IMR-90 (cell line): ENCODE results near the gene NECAB2. TPM values are rescaled to one million over a fixed set of nuclear protein-coding genes. Genes with fewer than 3 reads are reported as not detected.

Experiments
- ATAC-seq: fragments of 200-7000 bp; cut with Tn5 transposase; 2 replicates; pipeline ENCODE4 v1.9.1; 2020; ENCODE audit warnings: low read depth, mild to moderate bottlenecking, moderate library complexity
- BruUV-seq: library from RNA; stranded (reverse); fragments of 400-500 nt; replicated peaks from 2 replicates; lab custom pipeline; 2021; lab: Mats Ljungman, UMichigan
- CTCF ChIA-PET: fragments of 300-600 bp; formaldehyde crosslinking; extraction: SDS; loops from one replicate; lab custom pipeline; 2021; ENCODE audit warnings: antibody characterized with exemption; lab: Yijun Ruan, JAX
- POLR2A ChIA-PET: fragments of 300-600 bp; sonication (Branson Sonifier 250); formaldehyde crosslinking; loops from one replicate; lab custom pipeline; 2022; ENCODE audit warnings: antibody characterized with exemption; ENCODE audit not compliant: unreplicated experiment; lab: Charles Lee
- DNase-seq: peaks from one replicate; pipeline ENCODE4 v3.0.0; 2013
- H2AFZ ChIP-seq: replicated peaks from 2 replicates; pipeline ENCODE3; 2013; ENCODE audit warnings: low read length, mild to moderate bottlenecking; ENCODE audit not compliant: poor library complexity
- H2AK5ac ChIP-seq: 2 replicates; pipeline ENCODE4 v1.6.1; 2013; ENCODE audit warnings: low read depth, low read length, inconsistent platforms
- H2AK9ac ChIP-seq: replicated peaks from 2 replicates; pipeline ENCODE3; 2013; ENCODE audit warnings: mild to moderate bottlenecking, low read depth, low read length, moderate library complexity; ENCODE audit not compliant: poor library complexity
- H2BK120ac ChIP-seq: 2 replicates; pipeline ENCODE4 v1.6.1; 2013; ENCODE audit warnings: low read depth, low read length, inconsistent platforms
- H2BK15ac ChIP-seq: 3 replicates; pipeline ENCODE4 v1.6.1; 2013; ENCODE audit warnings: low read depth, low read length, inconsistent platforms
- H2BK20ac ChIP-seq: 2 replicates; pipeline ENCODE4 v1.6.1; 2013; ENCODE audit warnings: low read depth, mild to moderate bottlenecking, inconsistent platforms, low read length, moderate library complexity
- H2BK5ac ChIP-seq: 2 replicates; pipeline ENCODE4 v1.6.1; 2013; ENCODE audit warnings: mild to moderate bottlenecking, low read depth, low read length, inconsistent platforms; ENCODE audit not compliant: poor library complexity, severe bottlenecking
- H3K14ac ChIP-seq: replicated peaks from 2 replicates; pipeline ENCODE4 v1.6.1; 2013; ENCODE audit warnings: low read depth, low read length, inconsistent platforms
- H3K18ac ChIP-seq: 2 replicates; pipeline ENCODE4 v1.6.1; 2013; ENCODE audit warnings: low read depth, low read length, control low read depth
- H3K23ac ChIP-seq: 2 replicates; pipeline ENCODE4 v1.6.1; 2013; ENCODE audit warnings: low read depth, low read length, inconsistent platforms
- H3K27ac ChIP-seq: 2 replicates; pipeline ENCODE4 v1.5.1; 2013; ENCODE audit warnings: mild to moderate bottlenecking, control low read depth, low read length; ENCODE audit not compliant: insufficient read depth
- H3K27me3 ChIP-seq: 2 replicates; pipeline ENCODE4 v1.6.1; 2013; ENCODE audit warnings: low read length; ENCODE audit not compliant: control insufficient read depth, insufficient read depth
- H3K36me3 ChIP-seq: 2 replicates; pipeline ENCODE4 v1.6.1; 2013; ENCODE audit warnings: low read length, mixed read lengths; ENCODE audit not compliant: control insufficient read depth, insufficient read depth
- H3K4ac ChIP-seq: 2 replicates; pipeline ENCODE4 v1.6.1; 2013; ENCODE audit warnings: low read depth, low read length, inconsistent platforms
- H3K4me1 ChIP-seq: 2 replicates; pipeline ENCODE4 v1.6.1; 2013; ENCODE audit warnings: low read length, mixed read lengths; ENCODE audit not compliant: control insufficient read depth, insufficient read depth
- H3K4me2 ChIP-seq: 2 replicates; pipeline ENCODE4 v1.6.1; 2013; ENCODE audit warnings: low read depth, mild to moderate bottlenecking, control low read depth, low read length, moderate library complexity
- H3K4me3 ChIP-seq: 2 replicates; pipeline ENCODE4 v1.5.1; 2013; ENCODE audit warnings: low read depth, mild to moderate bottlenecking, control low read depth, low read length, moderate library complexity; ENCODE audit not compliant: insufficient read depth
- H3K56ac ChIP-seq: 2 replicates; pipeline ENCODE4 v1.6.1; 2013; ENCODE audit warnings: low read length, inconsistent platforms; ENCODE audit not compliant: insufficient read depth; ENCODE audit errors: extremely low read depth
- H3K79me1 ChIP-seq, 2 experiments: 2 replicates each; pipeline ENCODE4 v1.6.1; 2013; ENCODE audit warnings: low read length in 2 of 2, inconsistent platforms in 1 of 2, low read depth in 1 of 2
- H3K9ac ChIP-seq: 2 replicates; pipeline ENCODE4 v1.6.1; 2013; ENCODE audit warnings: low read depth, low read length, control low read depth
- H3K9me1 ChIP-seq: 2 replicates; pipeline ENCODE4 v1.6.1; 2013; ENCODE audit warnings: low read length, inconsistent platforms; ENCODE audit not compliant: insufficient read depth
- H3K9me3 ChIP-seq: 2 replicates; pipeline ENCODE4 v1.6.1; 2013; ENCODE audit warnings: low read length; ENCODE audit not compliant: control insufficient read depth, insufficient read depth
- H4K20me1 ChIP-seq: 2 replicates; pipeline ENCODE4 v1.6.1; 2013; ENCODE audit warnings: low read length, inconsistent platforms; ENCODE audit not compliant: insufficient read depth
- H4K5ac ChIP-seq: 2 replicates; pipeline ENCODE4 v1.6.1; 2013; ENCODE audit warnings: mild to moderate bottlenecking, low read depth, low read length, control low read depth
- H4K8ac ChIP-seq, 2 experiments: 2 replicates each; pipeline ENCODE4 v1.6.1; 2013; ENCODE audit warnings: low read depth in 2 of 2, low read length in 2 of 2, control low read depth in 1 of 2, inconsistent platforms in 1 of 2
- H4K91ac ChIP-seq: 2 replicates; pipeline ENCODE4 v1.6.1; 2013; ENCODE audit warnings: low read depth, low read length, inconsistent platforms; ENCODE audit not compliant: insufficient read depth
- BHLHE40 ChIP-seq: fragments of 150-350 bp; IDR thresholded peaks from 2 replicates; pipeline ENCODE4 v1.6.1; 2016; ENCODE audit warnings: mild to moderate bottlenecking, low read depth, low read length
- CEBPB ChIP-seq: IDR thresholded peaks from 2 replicates; pipeline ENCODE4 v1.6.1; 2012; ENCODE audit warnings: low read depth, low read length, improper control_type of control experiment
- MAFK ChIP-seq: IDR thresholded peaks from 2 replicates; pipeline ENCODE4 v1.6.1; 2012; ENCODE audit warnings: low read depth, low read length, improper control_type of control experiment
- NFE2L2 ChIP-seq: fragments of 150-350 bp; IDR thresholded peaks from 2 replicates; pipeline ENCODE4 v1.6.1; 2016; ENCODE audit warnings: low read depth, mild to moderate bottlenecking, low read length
- RAD21 ChIP-seq: IDR thresholded peaks from 2 replicates; pipeline ENCODE4 v1.6.1; 2012; ENCODE audit warnings: low read length, improper control_type of control experiment
- RCOR1 ChIP-seq: IDR thresholded peaks from 2 replicates; pipeline ENCODE4 v1.6.1; 2012; ENCODE audit warnings: mild to moderate bottlenecking, low read length, improper control_type of control experiment; ENCODE audit not compliant: insufficient replicate concordance
- RFX5 ChIP-seq: IDR thresholded peaks from 2 replicates; pipeline ENCODE4 v1.8.0; 2012; ENCODE audit warnings: low read depth, mild to moderate bottlenecking, low read length, moderate library complexity
- USF2 ChIP-seq: fragments of 150-350 bp; IDR thresholded peaks from 2 replicates; pipeline ENCODE4 v1.6.1; 2017; ENCODE audit warnings: mild to moderate bottlenecking, antibody characterized with exemption, low read length, low read depth
- WGBS, 2 experiments: methylation state at CpG; one replicate each; pipeline versions ENCODE4 v1.1.5 to v1.1.7; 2013; ENCODE audit warnings: missing lambda C conversion rate in 2 of 2; ENCODE audit not compliant: insufficient read length in 1 of 2; ENCODE audit errors: extremely low coverage in 2 of 2; 5-methylcytosine and 5-hydroxymethylcytosine counted together
- dilution Hi-C: fragments of 300-500 bp; cut with HindIII; formaldehyde crosslinking; loops from one replicate; pipeline ENCODE4 v1.14.3; 2018; ENCODE audit warnings: low sequenced_read_pairs; ENCODE audit not compliant: unreplicated experiment
- in situ Hi-C: fragments of 300-500 bp; cut with MboI; formaldehyde crosslinking; loops from 3 replicates; pipeline ENCODE4 v1.14.3; 2019; ENCODE audit warnings: low sequenced_read_pairs, inconsistent platforms, mixed read lengths
- intact Hi-C: fragments of 100-400 bp; cut with micrococcal nuclease; formaldehyde crosslinking; loops from 2 replicates; pipeline ENCODE4 v1.10.0; 2022
- polyA plus RNA-seq, 3 experiments: library from polyadenylated mRNA; depleted of rRNA; stranded (reverse); fragments of >200 nt; gene quantifications; 2 replicates each; pipeline ENCODE4 v1.2.3, GENCODE V29; 2012; ENCODE audit warnings: low replicate concordance in 1 of 3
- total RNA-seq: library from RNA; depleted of rRNA; stranded (reverse); fragments of >200 nt; gene quantifications from 2 replicates; pipeline ENCODE4 v1.2.3, GENCODE V29; 2012

Gene NECAB2
- total and polyA plus RNA-seq, 2 of the 4 experiments (the other 2 are of a cell fraction), result 0.27 TPM; not detected in 1

- no peak overlapping the region for H3K4me2 ChIP-seq
- in situ Hi-C loops, result no loop called here
- no peak overlapping the region for H4K5ac ChIP-seq
- H3K4me1 ChIP-seq, result peaks cover 3% of the 10 kb centered on the region
- no peak overlapping the region for H3K14ac ChIP-seq
- H3K56ac ChIP-seq, result no peak overlapping the region
- no peak overlapping the region for H4K91ac ChIP-seq
- no peak overlapping the region for H2BK20ac ChIP-seq
- ChIA-PET CTCF (no interaction called here), POLR2A (no interaction called here)
- H3K36me3 ChIP-seq, result no peaks in the 10 kb centered on the region
- dilution Hi-C loops, result no loop called here
- H2AK9ac ChIP-seq, result no peak overlapping the region
- ATAC-seq, result no peak
- H4K20me1 ChIP-seq, result no peaks in the 10 kb centered on the region
- WGBS, 2 experiments, result 73% methylated on average over 2 of the region's 14 CpGs; no CpG with 5 or more reads in 1 of the 2 experiments
- intact Hi-C loops, result no loop called here
- no peak for DNase-seq
- H3K4ac ChIP-seq, result no peak overlapping the region
- no peak overlapping the region for H2BK15ac ChIP-seq
- H3K27ac ChIP-seq, result no peak overlapping the region
- H3K18ac ChIP-seq, result no peak overlapping the region
- no peaks in the 10 kb centered on the region for H3K27me3 ChIP-seq
- no peaks in the 10 kb centered on the region for H3K9me3 ChIP-seq
- no peak overlapping the region for H2BK120ac ChIP-seq
- no peak overlapping the region for H2BK5ac ChIP-seq
- no peaks in the 10 kb centered on the region for H3K79me1 ChIP-seq
- no peak overlapping the region for H2AFZ ChIP-seq
- H3K4me3 ChIP-seq, result no peak overlapping the region
- peaks cover 8% of the 10 kb centered on the region for H3K9me1 ChIP-seq
- H2AK5ac ChIP-seq, result no peak overlapping the region
- no peak overlapping the region for H3K23ac ChIP-seq
- TF ChIP-seq RCOR1 (no peak), BHLHE40 (no peak), RFX5 (no peak), NFE2L2 (no peak), MAFK (no peak), CEBPB (no peak), RAD21 (no peak), USF2 (no peak)
- BruUV-seq, result no TSS peak
- H3K9ac ChIP-seq, result no peak overlapping the region
- no peak overlapping the region for H4K8ac ChIP-seq
These were observed 20.3 kb upstream of the NECAB2 start for GRCh38 chr16:83947642-83948234.
